Natural killer cell (primary cell): ENCODE measurements around the gene PTPRK. TPM values are rescaled to one million over a fixed set of nuclear protein-coding genes. Genes with fewer than 3 reads are reported as not detected.

ENCODE experiments used
- ATAC-seq, 3 donors: fragments of 150-1000 bp in 2 of 3; fragments of 200-7000 bp in 1 of 3; cut with Tn5 transposase; 1 replicate in 1 of 3; 2 replicates in 2 of 3; pipeline ENCODE4 v1.10.0; 2021; ENCODE audit warnings: mild to moderate bottlenecking in 2 of 3, moderate library complexity in 2 of 3
- DNase-seq, 2 donors: peaks; one replicate each; pipeline versions ENCODE4 v3.0.0 to v3.0.0-alpha.2; 2013 to 2021; ENCODE audit warnings: mixed read lengths in 1 of 2
- H3K27ac ChIP-seq: one replicate; pipeline ENCODE4 v1.5.1; 2013; ENCODE audit warnings: mild to moderate bottlenecking, low read length
- H3K27me3 ChIP-seq: one replicate; pipeline ENCODE4 v1.6.1; 2013; ENCODE audit warnings: low read length; ENCODE audit not compliant: control insufficient read depth, insufficient read depth
- H3K36me3 ChIP-seq: one replicate; pipeline ENCODE4 v1.6.1; 2013; ENCODE audit warnings: low read length; ENCODE audit not compliant: control insufficient read depth, insufficient read depth
- H3K4me1 ChIP-seq: one replicate; pipeline ENCODE4 v1.6.1; 2013; ENCODE audit warnings: low read length; ENCODE audit not compliant: control insufficient read depth, insufficient read depth
- H3K4me3 ChIP-seq: one replicate; pipeline ENCODE4 v1.5.1; 2013; ENCODE audit warnings: low read length
- H3K9me3 ChIP-seq: one replicate; pipeline ENCODE4 v1.6.1; 2013; ENCODE audit warnings: low read length; ENCODE audit not compliant: control insufficient read depth, insufficient read depth
- H3K27ac Mint-ChIP-seq, 2 donors: one replicate each; pipeline ENCODE4 v1.8.0; 2022; ENCODE audit warnings: mild to moderate bottlenecking in 2 of 2, mixed read lengths in 2 of 2, moderate library complexity in 1 of 2
- H3K27me3 Mint-ChIP-seq, 2 donors: one replicate each; pipeline ENCODE4 v1.8.0; 2022; ENCODE audit warnings: low read depth in 2 of 2, mixed read lengths in 2 of 2
- H3K36me3 Mint-ChIP-seq: one replicate; pipeline ENCODE4 v1.8.0; 2022; ENCODE audit warnings: mixed read lengths
- H3K4me1 Mint-ChIP-seq, 2 donors: one replicate each; pipeline ENCODE4 v1.8.0; 2022; ENCODE audit warnings: mixed read lengths in 2 of 2
- H3K4me3 Mint-ChIP-seq: one replicate; pipeline ENCODE4 v1.8.0; 2022; ENCODE audit warnings: mild to moderate bottlenecking, moderate library complexity, mixed read lengths
- H3K9me3 Mint-ChIP-seq, 2 donors: one replicate each; pipeline ENCODE4 v1.8.0; 2022; ENCODE audit warnings: mixed read lengths in 2 of 2
- WGBS: methylation state at CpG from one replicate; pipeline ENCODE4 v1.1.7; 2013; ENCODE audit warnings: missing lambda C conversion rate; ENCODE audit not compliant: insufficient coverage; 5-methylcytosine and 5-hydroxymethylcytosine counted together
- intact Hi-C: fragments of 100-400 bp; cut with micrococcal nuclease; formaldehyde crosslinking; loops from one replicate; pipeline ENCODE4 v1.14.2; 2022
- total RNA-seq, 4 donors: library from RNA; stranded (reverse); fragments of 120-200 nt in 1 of 4; gene quantifications; one replicate each; pipeline versions ENCODE4 v1.2.3 to v1.2.4, GENCODE V29; 2013 to 2022
- TF ChIP-seq, protein P1 (sequence below): fragments of 200-600 bp; IDR thresholded peaks from one replicate; pipeline ENCODE4 v1.8.0; 2022; ENCODE audit warnings: antibody characterized with exemption

PTPRK gene
- total RNA-seq, 3 donors from 2014 or later (not counting 1 experiment from before 2014, with no cell fraction given) = 0.14 to 1.2 (median 0.95) TPM

- intact Hi-C loops = no loop called here
- Histone ChIP-seq H3K9me3 (no peaks in the 10 kb centered on the region), H3K4me1 (no peaks in the 10 kb centered on the region), H3K27ac (no peak overlapping the region), H3K4me3 (no peak overlapping the region), H3K36me3 (no peaks in the 10 kb centered on the region), H3K27me3 (no peaks in the 10 kb centered on the region)
- ATAC-seq = no peak
- TF ChIP-seq, protein P1, sequence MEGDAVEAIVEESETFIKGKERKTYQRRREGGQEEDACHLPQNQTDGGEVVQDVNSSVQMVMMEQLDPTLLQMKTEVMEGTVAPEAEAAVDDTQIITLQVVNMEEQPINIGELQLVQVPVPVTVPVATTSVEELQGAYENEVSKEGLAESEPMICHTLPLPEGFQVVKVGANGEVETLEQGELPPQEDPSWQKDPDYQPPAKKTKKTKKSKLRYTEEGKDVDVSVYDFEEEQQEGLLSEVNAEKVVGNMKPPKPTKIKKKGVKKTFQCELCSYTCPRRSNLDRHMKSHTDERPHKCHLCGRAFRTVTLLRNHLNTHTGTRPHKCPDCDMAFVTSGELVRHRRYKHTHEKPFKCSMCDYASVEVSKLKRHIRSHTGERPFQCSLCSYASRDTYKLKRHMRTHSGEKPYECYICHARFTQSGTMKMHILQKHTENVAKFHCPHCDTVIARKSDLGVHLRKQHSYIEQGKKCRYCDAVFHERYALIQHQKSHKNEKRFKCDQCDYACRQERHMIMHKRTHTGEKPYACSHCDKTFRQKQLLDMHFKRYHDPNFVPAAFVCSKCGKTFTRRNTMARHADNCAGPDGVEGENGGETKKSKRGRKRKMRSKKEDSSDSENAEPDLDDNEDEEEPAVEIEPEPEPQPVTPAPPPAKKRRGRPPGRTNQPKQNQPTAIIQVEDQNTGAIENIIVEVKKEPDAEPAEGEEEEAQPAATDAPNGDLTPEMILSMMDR = no peak
- H3K27ac Mint-ChIP-seq = no peak overlapping the region
- no peaks in the 10 kb centered on the region for H3K4me1 Mint-ChIP-seq
- no peaks in the 10 kb centered on the region for H3K36me3 Mint-ChIP-seq
- H3K27me3 Mint-ChIP-seq = no peaks in the 10 kb centered on the region
- H3K4me3 Mint-ChIP-seq = no peak overlapping the region
- DNase-seq = no peak
- peaks cover 0 to 5% of the 10 kb centered on the region in 2 donors for H3K9me3 Mint-ChIP-seq
Observed at GRCh38 chr6:128225612-128226011, 294.8 kb downstream of the PTPRK start.

- Mint-ChIP-seq H3K27ac (no peak overlapping the region), H3K27me3 (no peaks in the 10 kb centered on the region), H3K4me3 (no peak overlapping the region), H3K36me3 (no peaks in the 10 kb centered on the region), H3K9me3 (peaks cover 0 to under 1% of the 10 kb centered on the region in 2 donors), H3K4me1 (peaks cover 0 to 5% of the 10 kb centered on the region in 2 donors)
- ATAC-seq = no peak
- Histone ChIP-seq H3K4me3 (no peak overlapping the region), H3K36me3 (no peaks in the 10 kb centered on the region), H3K4me1 (no peaks in the 10 kb centered on the region), H3K27me3 (no peaks in the 10 kb centered on the region), H3K9me3 (no peaks in the 10 kb centered on the region), H3K27ac (no peak overlapping the region)
- WGBS = 96% methylated on average over 4 of the region's 5 CpGs
- TF ChIP-seq, protein P1 = no peak
- intact Hi-C loops = no loop called here
- DNase-seq = no peak
Observed at GRCh38 chr6:128216917-128217316, 303.5 kb downstream of the PTPRK start.

GRCh38 chr6:128209771-128210170 is 310.6 kb downstream of the PTPRK start:
- intact Hi-C loops = no loop called here
- peaks cover 0 to 5% of the 10 kb centered on the region in 2 donors for H3K4me1 Mint-ChIP-seq
- no peak overlapping the region for H3K27ac Mint-ChIP-seq
- no peaks in the 10 kb centered on the region for H3K36me3 Mint-ChIP-seq
- no peaks in the 10 kb centered on the region for H3K27me3 Mint-ChIP-seq
- no peak overlapping the region for H3K4me3 Mint-ChIP-seq
- H3K27ac ChIP-seq = no peak overlapping the region
- ATAC-seq = no peak
- H3K27me3 ChIP-seq = no peaks in the 10 kb centered on the region
- no peak overlapping the region for H3K4me3 ChIP-seq
- peaks cover 0 to 3% of the 10 kb centered on the region in 2 donors for H3K9me3 Mint-ChIP-seq
- H3K9me3 ChIP-seq = no peaks in the 10 kb centered on the region
- TF ChIP-seq, protein P1 = no peak
- WGBS = 80% methylated on average over 3 of the region's 3 CpGs
- no peaks in the 10 kb centered on the region for H3K4me1 ChIP-seq
- no peak for DNase-seq
- no peaks in the 10 kb centered on the region for H3K36me3 ChIP-seq

DNA sequence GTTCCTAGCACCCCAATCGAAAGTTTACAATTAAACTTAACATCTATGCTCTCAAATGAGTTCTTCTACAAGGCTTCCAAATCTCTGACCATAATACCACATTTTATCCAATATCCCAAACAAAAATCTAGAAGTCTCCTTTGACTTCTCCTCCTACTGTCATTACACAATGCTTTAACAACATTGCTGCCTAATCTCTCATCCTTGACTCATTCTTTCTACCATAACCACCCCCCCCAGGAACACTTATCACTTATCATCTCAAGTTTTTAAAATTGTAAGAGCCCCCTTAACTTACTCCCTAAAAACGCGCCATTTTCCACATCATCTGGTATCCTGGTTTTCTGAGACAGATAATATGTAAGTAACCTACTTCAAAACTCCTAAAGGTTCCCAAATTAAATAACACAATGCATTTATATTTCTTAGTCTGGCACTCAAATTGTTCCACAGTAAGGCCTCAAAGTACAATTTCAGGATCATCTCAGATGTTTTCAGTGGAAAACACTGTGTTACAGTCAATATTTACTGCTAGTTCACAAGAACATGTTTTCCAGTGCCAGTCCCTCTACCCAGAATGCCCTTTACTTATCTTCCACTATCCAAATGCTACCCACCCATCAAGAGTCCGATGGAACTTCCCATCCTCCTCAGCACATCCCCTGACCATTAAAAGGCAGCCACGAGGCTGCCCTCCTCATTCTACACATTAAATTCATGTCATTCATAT is 311.4 kb downstream of the PTPRK start:
- no peak overlapping the region for H3K27ac ChIP-seq
- TF ChIP-seq, protein P1 = no peak
- Mint-ChIP-seq H3K9me3 (peaks cover 0 to 3% of the 10 kb centered on the region in 2 donors), H3K27me3 (no peaks in the 10 kb centered on the region), H3K36me3 (no peaks in the 10 kb centered on the region), H3K4me3 (no peak overlapping the region), H3K4me1 (peaks cover 0 to 5% of the 10 kb centered on the region in 2 donors), H3K27ac (no peak overlapping the region)
- H3K4me3 ChIP-seq = no peak overlapping the region
- H3K36me3 ChIP-seq = no peaks in the 10 kb centered on the region
- H3K4me1 ChIP-seq = no peaks in the 10 kb centered on the region
- WGBS = 81% methylated on average over 5 of the region's 5 CpGs
- intact Hi-C loops = no loop called here
- no peaks in the 10 kb centered on the region for H3K27me3 ChIP-seq
- H3K9me3 ChIP-seq = no peaks in the 10 kb centered on the region
- no peak for ATAC-seq
- DNase-seq = no peak
